HG02973 (cell line): ENCODE data around the gene CRK.

ENCODE experiments used
- ATAC-seq: cut with Tn5 transposase; IDR thresholded peaks from one replicate; pipeline ENCODE4 v1.9.1; 2021; ENCODE audit warnings: moderate library complexity; ENCODE audit not compliant: unreplicated experiment

The CRK gene

GRCh38 chr17:1455797-1456599 is at the start of gene CRK:
TSS of gene CRK (minus strand) at chr17:1456232. CDS start at chr17:1456117, 115 bp downstream.
- peak; percentile 70 for ATAC-seq

GRCh38 chr17:1505586-1505985 is 49.6 kb upstream of the CRK start:
- no peak for ATAC-seq

- no peak for ATAC-seq
Observed at GRCh38 chr17:1504866-1505265, 48.8 kb upstream of the CRK start.

- no peak for ATAC-seq
Observed at GRCh38 chr17:1503699-1504098, 47.7 kb upstream of the CRK start.

GRCh38 chr17:1498869-1499268 is 42.8 kb upstream of the CRK start:
- no peak for ATAC-seq

GRCh38 chr17:1498233-1498632 is 42.2 kb upstream of the CRK start:
- no peak for ATAC-seq

- no peak for ATAC-seq
Observed at GRCh38 chr17:1497831-1498230, 41.8 kb upstream of the CRK start.

- no peak for ATAC-seq
Observed at GRCh38 chr17:1496869-1497268, 40.8 kb upstream of the CRK start.

- no peak for ATAC-seq
Observed at GRCh38 chr17:1495265-1495989, 39.4 kb upstream of the CRK start.

GRCh38 chr17:1494736-1495253 is 38.8 kb upstream of the CRK start:
- no peak for ATAC-seq

- no peak for ATAC-seq
Observed at GRCh38 chr17:1494203-1494602, 38.2 kb upstream of the CRK start.

GRCh38 chr17:1493291-1493980 is 37.4 kb upstream of the CRK start:
- ATAC-seq, result no peak

- ATAC-seq, result no peak
Observed at GRCh38 chr17:1492249-1493206, 36.5 kb upstream of the CRK start, which contains the start of gene MYO1C. TSS of gene MYO1C (minus strand) at chr17:1492686. CDS start at chr17:1492487, 199 bp downstream.

GRCh38 chr17:1491443-1492248 is 35.6 kb upstream of the CRK start:
- no peak for ATAC-seq

GRCh38 chr17:1490643-1491442 is 34.8 kb upstream of the CRK start:
- ATAC-seq, result no peak

GRCh38 chr17:1488826-1489270 is 32.8 kb upstream of the CRK start:
- no peak for ATAC-seq

GRCh38 chr17:1487939-1488825 is 32.1 kb upstream of the CRK start:
- peak; percentile 26 for ATAC-seq
